IPS-NIHi7 (cell line): ENCODE results near the gene TRPV4.
"Not testable (repeated sequence)": the region's sequence is repeated elsewhere in the genome, so short reads cannot be mapped to it uniquely, and the experiment has no call there.

Experiments
- DNase-seq: peaks from one replicate; pipeline ENCODE4 v3.0.0; 2012; ENCODE audit warnings: mixed read lengths; ENCODE audit errors: extremely low spot score

TRPV4 gene

DNA sequence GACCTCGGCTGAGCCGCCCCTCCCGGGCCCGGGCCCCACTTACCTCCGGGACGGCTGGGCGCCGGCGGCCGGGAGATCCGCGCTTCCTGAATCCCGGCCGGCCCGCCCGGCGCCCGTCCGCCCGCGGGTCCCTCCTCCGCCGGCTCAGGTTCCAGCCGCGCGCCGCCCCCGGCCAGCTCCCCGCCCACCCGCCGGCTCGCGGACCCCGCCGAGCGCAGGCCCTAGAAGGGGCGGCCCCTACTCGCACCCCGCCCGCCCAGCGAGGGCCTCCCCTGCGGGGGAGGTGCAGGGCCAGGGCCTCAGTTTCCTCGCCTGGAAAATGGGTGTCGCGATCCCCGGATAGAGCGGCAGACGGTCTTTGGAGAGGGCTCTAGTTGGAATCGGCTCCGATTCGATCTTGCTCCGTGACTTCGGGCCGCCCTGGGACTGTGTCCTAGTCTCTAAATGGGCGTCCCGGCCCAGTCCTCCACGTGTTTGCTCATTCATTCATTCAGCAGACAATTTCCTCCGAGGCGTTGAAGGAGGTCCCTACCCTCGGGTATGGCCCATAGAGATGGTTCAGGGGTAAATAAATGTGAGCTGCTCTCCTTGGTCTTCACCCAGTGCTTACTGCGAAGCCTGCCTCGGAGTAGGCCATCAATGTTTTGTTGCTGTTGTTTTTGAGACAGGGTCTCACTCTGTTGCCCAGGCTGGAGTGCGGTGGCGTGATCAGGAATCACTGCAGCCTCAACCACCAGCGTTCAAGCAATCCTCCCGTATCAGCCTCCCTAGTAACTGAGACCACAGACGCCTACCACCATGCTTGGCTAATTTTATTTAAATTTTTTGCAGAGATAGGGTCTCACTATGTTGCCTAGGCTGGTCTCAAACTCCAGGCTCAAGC, at the start of gene TRPV4:
Gene TRPV4 (minus strand): TSS at position 92 of the 883 bp plus-strand sequence. CDS start 18,602 bp downstream, outside the sequence.
- peak; percentile 89 for DNase-seq

DNA sequence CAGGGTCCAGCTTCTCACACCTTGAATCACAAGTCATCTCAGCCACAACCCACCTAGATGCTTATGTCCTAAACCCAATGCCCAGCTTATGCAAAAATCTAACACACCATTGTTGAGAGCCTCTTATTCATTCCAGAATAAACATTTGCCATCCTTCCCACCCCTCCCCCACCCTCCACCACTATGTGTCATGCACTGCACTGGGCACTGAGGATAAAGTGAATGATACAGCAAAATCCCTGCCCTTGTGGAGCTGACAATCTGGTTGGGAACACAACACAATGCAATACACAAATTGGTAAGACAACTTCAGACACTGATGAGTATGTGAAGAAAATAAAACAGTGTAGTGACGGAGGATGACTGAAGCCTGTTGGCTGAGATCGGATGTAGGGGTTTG, 48.6 kb upstream of the TRPV4 start:
- DNase-seq = no peak

DNA sequence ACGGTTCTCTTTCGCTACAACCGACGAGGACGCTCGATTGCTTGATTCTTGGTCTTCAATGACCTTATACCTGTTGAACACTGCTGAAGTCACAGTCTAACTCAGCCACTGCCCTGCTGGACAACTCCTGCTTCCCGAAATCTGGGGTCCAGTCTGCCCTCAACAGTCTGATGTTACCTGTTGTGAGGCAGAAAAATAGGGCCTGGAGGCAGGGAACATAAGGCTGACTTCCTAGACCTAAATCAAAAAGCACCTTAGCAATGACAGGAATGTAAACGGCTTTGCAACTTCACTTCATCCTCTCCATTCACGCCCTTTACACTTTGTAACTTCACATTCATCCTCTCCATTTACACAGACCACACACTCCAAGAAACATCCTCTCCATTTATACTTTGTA, 47.7 kb upstream of the TRPV4 start:
- DNase-seq = no peak

DNA sequence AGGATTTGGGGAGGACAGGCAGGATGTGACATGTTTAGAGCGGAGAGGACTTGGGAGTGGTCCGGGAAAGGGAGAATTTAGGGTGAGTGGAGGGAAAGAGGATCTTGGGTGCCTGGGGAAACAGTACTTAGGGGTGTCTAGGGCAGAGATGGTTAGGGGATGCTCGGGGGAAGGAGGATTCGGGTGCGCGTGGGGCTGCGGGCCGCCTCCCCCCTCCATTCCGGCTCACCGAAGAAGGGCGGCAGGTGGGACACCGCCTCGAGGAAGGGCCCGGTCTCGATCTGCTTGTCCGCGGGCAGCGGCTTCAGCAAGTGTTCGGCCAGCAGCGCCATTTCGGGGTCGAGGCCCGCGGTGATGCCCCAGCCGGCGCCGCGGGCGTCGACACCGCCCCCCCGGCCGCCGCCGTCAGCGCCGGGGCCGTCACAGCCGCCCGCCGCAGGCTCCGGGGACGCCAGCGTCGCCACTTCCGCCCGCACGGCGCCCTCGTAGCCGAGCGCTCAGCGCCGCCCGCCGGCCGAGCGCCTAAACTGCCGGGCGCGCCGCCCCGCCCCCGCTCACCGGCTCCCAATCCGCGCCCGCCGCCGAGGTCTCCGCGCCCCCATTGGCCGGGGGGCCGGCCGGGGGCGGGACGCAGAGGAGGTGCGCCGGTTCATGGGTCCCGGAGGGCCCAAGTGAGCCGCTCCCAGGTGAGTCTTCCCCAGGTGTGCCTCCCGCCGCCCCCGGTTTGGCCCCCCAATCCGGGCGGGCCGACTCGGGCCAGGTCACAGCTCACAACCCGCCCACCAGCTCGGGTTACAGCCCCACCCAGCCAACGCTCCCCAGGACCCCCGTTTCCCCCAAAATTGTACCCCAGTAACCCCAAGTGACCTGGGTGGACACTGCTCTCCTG, 47.1 kb upstream of the TRPV4 start, which contains the start of gene GLTP:
Gene GLTP (minus strand): TSS at position 499 of the 889 bp plus-strand sequence. CDS start 167 bp downstream, at position 332.
- DNase-seq = peak; percentile 99

DNA sequence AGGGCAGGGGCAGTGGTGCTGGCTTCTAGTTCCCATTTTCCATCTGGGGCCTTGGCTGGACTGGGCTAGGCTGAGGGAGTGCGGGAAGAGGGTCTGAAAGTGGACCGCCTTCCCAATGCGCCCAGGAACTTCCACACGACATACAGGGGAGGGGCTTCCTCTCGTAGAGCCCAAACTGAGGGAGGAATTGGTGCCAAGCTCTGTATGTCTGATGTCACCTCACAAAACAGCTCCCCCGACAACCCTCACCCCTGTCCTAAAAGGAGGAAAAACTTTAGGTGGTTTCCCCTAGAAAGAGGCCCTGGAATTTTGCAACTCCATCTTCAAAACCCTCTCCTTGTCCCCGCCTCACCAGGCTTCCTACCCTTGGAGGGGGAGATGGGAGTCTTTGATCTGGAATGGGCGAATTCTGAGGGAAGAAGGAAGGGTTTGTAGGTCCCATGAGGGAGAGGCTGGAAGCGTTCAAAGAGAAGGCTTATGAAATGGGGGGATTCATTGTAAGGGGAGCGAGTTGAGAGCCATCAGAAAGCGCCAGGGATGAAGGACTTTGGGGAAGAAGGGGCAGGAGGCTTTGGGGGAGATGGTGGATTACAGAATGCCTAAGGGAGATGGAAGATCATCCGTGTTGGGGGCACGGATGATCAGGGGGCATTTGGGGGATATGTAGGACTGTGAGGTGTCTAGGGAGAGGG, 46.3 kb upstream of the TRPV4 start:
- DNase-seq = no peak

DNA sequence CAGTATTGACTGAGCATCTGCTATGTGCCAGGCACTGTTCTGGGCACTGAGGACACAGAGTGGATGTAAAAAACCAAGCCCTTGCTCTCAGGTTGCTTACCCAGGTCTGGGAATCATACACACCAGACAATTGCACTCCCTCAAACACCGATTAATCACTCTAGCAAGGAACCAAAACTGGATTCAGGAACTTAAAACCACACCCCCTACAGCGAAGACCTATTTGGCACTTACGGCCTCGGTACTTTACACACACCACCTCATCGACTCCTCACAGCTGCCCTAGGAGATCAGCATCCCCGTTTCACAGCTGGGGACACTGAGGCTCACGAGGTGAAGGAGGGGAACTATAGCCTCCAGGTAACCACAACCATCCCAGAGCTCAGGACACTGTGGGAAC, 45.6 kb upstream of the TRPV4 start:
- no peak for DNase-seq

DNA sequence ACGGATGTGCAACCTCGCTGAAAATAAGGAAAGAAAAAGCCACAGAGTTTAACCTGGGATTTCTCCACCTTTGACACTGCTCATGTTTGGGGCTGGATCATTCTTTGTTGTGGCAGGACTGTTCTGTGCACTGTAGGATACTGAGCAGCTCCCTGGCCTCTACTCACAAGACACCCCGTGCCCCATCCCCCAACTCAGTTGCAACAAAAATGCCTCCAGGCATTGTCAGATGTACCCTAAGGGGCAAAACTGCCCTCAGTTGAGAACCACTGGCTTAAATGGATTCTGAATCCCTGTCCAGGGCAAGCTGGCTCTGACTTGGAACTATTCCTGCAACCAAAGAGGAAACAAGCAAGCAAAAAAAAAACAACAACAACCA, 45.0 kb upstream of the TRPV4 start:
- DNase-seq = no peak

DNA sequence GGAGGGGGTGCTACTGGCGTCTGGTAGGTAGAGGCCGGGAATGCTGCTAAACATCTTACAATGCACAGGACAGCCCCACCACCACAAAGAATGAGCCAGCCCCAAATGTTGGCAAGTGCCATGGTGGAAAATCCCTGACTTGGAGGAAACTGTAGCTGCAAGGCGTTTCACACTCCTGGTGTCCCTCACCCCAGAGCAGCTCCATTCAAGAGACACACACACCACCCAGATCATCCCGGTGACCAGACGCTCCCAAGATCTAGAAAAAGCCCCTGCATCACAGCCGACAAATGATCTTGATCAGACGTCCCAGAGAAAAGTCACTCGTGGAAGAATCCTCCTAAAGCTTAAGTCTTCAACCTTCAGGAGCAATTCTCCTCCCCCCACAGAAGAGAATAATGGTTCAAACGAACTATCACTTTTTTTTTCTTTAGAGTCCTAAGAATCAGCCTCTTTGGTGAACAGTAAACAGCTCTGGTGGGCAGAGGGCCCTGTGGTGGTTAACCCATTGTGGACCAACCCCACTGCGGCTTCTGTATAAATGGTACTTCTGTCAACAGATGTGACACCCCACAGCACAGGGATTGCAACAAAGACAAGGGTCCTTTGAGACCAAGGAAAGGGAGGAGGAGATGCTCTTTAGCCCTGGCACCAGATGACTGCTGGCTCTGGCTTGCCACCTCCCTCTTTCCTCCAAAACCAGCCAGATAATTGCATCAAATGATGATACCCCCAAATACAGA, 44.5 kb upstream of the TRPV4 start:
- DNase-seq = no peak

DNA sequence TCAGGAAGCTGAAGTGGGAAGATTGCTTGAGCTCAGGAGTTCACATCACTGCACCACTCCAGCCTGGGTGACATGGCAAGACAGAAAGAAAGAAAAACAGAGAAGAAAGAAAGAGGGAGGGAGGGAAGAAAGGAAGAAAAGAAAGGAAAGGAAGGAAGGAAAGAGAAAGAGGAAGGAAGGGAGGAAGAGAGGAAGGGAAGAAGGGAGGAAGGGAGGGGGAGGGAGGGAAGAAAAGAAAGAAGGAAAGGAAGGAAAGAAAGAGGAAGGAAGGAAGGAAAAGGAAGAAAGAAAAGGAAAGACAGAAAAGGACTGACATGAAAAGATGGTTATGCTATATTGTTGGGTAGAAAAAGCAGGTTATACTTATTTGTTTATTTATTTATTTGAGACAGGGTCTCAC, 43.2 kb upstream of the TRPV4 start:
- no peak for DNase-seq

DNA sequence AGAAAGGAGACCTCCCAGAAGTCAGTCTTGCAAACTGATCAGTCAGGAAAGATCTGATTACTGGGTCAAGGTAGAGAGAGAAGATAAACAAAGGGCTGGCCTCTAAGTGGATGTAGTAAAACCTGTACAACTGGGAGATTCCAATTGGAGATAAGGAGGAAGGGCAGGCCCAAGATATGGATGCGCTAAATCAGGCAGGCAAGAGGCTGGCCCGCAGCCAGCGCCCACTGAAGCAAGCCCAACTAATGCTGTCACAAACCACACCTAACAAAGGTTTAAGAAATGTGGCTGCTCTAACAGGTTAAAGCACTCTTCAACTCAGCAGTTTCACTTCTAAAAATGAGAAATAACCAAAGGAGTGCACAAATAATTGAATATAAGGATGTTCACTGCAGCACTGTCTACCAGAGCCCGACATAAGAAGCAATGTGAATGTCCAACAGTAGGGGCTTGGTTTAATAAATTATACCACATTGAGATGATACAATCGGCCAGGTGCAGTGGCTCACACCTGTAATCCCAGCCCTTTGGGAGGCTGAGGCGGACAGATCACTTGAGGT, 42.5 kb upstream of the TRPV4 start:
- DNase-seq = no peak

DNA sequence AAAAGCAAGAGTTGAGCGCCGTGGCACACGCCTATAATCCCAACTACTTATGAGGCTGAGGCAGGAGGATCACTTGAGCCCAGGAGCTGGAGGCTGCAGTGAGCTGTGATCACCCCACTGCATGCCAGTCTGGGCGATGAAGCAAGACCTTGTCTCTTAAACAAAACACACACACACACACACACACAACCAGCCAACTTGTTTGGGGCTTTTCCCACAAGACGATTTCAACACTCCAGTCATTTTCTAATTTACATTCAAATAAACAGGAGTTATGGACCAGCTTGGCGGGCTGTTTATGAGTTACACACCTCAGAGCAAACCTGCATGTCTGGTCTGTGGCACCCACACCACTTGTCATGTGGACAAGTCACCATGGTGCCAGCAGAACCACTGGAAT, 40.5 kb upstream of the TRPV4 start:
- no peak for DNase-seq

DNA sequence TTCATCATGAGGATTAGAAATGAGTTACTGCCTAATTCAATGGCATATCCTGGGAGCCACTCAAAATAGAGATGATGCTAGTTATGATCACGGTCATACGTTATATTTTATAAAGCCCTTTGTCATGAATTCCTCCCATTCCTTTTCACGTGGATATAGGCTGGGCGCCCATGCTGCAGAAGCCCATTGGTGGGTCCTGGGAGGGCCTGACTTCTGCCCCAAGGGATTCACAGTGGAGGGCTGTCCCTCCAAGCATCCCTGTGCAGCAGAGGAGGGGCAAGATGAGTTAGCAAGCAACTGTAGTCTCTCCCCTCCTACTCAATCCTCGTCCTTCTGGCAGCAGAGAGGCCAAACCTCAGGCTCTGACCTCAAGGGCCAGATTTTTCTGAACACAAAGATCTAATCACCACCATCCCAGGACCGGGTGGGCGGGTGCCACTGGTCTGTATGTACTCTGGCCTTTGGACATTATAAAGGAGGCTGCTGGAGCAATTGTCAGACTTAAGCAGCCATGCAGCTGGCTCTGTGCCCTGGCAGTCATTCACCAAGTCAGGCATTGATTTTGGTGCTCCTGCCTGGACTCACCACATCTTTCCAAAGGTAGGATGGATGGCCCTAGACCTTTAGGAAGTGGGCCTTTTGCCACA, 38.6 kb upstream of the TRPV4 start:
- DNase-seq = no peak

DNA sequence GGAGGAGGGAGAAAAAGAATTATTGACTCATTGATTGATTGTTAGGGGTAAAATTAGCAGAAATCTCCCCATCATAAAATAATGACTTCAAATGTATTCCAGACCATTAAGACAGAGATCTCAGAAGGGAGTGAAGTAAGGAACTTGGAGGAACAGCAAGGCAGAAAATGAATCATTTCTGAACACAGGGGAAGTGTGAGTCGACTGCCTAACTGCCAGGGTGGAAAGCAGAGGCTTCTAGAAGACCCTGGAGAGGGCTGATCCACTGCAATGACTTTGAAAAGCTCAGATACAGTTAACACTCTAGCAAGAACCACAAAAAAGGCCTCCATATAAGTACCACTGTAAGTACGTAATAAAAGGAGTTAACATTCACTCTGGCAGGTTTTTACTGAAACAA, 37.5 kb upstream of the TRPV4 start:
- no peak for DNase-seq

DNA sequence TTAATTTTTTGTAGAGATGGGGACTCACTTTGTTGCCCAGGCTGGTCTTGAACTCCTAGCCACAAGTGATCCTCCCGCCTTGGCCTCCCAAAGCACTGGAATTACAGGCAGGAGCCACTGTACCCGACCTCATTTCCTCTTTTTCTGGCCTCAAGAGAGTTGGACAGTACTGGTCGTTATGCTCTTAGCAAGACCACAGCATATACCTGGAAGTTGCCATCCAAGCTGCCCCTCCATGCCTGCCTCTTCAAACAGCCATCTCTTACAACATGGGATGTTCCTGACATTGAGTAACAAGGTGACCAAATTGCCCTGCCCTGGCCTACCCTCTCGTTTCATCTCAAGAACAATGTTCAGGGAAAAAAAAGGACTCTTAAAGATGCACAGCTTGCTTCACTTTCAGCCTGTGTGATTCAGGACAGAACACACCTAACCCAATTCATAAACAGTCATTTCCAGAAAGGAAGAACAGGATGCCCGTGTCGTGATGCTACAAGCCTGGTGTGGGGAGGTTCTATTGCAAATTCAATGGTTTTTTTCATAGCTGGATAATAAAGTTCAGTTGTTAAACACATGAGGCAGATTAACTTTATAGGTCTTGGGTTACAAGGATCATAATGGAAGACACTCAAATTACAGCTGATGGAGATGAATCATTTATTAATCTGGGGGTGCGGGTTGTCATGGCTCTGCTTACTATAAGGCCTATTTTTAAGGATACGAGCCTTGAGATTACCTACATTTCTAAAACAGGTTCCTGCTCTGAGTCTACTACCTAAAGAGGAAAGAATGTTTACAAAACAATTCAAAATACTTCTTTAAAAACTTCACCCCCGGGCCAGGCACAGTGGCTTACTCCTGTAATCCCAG, 35.2 kb upstream of the TRPV4 start:
- no peak for DNase-seq

DNA sequence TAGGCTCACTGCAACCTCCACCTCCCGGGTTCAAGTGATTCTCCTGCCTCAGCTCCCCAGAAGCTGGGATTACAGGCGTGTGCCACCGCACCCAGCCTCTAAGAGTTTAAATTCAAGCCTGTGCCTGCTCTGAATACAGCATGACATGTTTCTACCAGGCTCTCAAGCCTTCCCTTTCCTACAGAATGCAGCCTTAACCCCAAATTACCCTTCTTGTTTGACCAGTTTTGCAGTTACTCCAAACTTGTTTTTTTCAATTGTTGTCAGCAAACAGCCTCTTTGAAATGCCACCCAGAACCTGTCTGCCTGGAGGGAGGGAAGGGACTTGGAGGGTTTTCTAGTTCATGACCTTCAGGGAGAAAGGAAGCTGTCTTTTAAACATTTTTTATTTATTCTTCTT, 31.7 kb upstream of the TRPV4 start:
- DNase-seq = peak; percentile 27

DNA sequence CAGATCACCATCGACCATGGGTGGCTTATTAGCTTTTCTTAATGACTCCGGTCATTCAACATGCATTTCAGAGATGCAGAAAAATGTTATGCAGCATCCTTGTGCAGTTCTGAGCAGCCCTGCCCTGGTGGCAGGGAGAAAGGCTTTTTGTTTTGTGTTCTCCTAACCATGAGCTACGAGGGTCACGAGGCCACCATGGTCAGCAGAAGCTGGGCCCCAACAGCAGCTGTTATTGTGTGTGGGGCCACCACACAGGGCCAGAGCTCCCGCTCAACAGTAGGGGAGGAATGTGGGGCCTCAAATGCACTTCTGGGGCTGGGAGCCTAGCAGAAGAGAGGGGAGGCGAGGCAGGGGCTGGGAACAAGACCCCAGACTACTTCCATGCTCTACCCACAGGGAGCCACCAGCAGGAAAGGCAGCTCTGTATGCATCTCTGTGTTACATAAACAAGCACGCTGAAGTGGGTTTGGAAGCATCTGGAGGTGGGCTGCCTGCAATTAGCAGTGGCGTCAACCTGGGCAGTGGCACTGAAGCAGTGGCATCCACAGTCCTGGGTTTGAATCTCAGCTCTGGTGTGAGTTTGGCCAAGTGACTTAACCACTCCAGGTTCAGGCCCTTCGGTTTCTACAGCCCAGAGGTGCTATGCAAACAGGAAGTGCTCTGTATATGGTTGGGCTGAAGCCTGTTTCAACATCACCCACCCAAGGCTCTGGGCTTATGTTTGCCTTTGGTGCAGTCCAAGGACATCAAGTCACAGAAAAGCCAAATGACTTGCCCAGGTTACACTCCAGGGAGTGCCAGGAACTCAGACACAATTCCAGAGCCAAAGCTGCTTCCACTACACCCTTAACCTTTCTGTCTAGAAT, 30.9 kb upstream of the TRPV4 start:
- no peak for DNase-seq

DNA sequence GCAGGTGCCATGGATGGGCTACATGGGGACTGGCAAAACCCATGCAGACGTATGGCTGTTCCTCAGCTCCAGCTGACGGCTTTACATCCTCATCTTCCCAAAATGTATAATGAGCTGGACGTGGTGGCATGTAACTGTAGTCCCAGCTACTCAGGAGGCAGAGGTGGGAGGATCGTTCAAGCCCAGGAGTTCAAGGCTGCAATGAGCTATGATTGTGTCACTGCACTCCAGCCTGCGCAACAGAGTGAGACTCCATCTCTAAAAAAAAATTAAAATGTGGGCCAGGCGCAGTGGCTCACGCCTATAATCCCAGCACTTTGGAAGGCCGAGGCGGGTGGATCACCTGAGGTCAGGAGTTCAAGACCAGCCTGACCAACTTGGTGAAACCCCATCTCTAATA, 29.3 kb upstream of the TRPV4 start:
- DNase-seq = not testable (repeated sequence)

DNA sequence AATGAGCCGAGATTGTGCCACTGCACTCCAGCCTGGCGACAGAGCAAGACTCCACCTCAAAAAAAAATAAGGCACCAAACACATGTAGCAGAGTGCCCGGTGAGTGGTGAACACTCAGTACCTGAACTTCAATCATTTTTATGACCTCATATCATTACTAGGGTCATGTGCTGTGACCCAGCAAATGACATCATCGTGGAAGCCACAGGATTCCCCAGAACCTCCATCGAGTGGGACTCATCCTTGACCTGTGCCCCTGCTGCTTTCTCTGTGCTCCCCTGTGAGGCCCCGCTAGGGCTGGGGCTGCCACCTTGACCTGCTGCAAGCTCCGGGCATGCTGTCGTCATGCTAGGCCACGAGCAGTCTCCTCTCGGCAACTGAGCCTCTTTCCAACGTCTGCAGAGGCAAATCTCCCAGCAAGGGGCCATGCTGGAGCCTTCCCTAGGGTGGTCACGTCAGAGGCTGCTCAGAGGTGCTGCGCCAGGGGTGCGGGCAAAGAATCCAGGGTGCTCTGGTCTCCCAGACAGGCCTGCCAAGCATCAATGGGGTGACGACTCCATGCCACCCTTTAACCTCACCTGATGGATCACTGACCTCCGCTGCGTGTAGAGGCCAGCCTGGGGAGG, 28.6 kb upstream of the TRPV4 start:
- DNase-seq = no peak
